Neutrophil (primary cell): Measurements from ENCODE around the gene CPHXL.

ENCODE experiments used
- H3K27ac ChIP-seq: fragments of 200-600 bp; sonication (generic); 2 replicates; pipeline ENCODE4 v1.5.1; 2016; ENCODE audit warnings: mild to moderate bottlenecking, moderate library complexity
- H3K27me3 ChIP-seq: fragments of 200-600 bp; sonication (generic); 2 replicates; pipeline ENCODE4 v1.6.0; 2016; ENCODE audit warnings: mild to moderate bottlenecking
- H3K36me3 ChIP-seq: fragments of 200-600 bp; sonication (generic); 2 replicates; pipeline ENCODE4 v1.5.1; 2017
- H3K4me1 ChIP-seq, 2 experiments: fragments of 200-600 bp in 1 of 2; sonication (generic) in 1 of 2; 1 replicate in 1 of 2; 2 replicates in 1 of 2; pipeline versions ENCODE4 v1.5.1 to v1.6.1; 2013 to 2016; ENCODE audit warnings: low read depth in 1 of 2, low read length in 1 of 2, mild to moderate bottlenecking in 1 of 2, moderate library complexity in 1 of 2; ENCODE audit not compliant: control insufficient read depth in 1 of 2, insufficient read depth in 1 of 2
- H3K4me3 ChIP-seq, 2 experiments: fragments of 200-600 bp in 1 of 2; sonication (generic) in 1 of 2; 1 replicate in 1 of 2; 2 replicates in 1 of 2; pipeline ENCODE4 v1.5.1; 2013 to 2016; ENCODE audit warnings: low read depth in 1 of 2, low read length in 1 of 2, mild to moderate bottlenecking in 1 of 2, moderate library complexity in 1 of 2
- H3K9me3 ChIP-seq: fragments of 200-600 bp; sonication (generic); 2 replicates; pipeline ENCODE4 v1.5.1; 2016
- CTCF ChIP-seq: fragments of 200-600 bp; sonication (generic); IDR thresholded peaks from 2 replicates; pipeline ENCODE4 v1.5.1; 2016; ENCODE audit warnings: antibody characterized with exemption

CPHXL gene

DNA sequence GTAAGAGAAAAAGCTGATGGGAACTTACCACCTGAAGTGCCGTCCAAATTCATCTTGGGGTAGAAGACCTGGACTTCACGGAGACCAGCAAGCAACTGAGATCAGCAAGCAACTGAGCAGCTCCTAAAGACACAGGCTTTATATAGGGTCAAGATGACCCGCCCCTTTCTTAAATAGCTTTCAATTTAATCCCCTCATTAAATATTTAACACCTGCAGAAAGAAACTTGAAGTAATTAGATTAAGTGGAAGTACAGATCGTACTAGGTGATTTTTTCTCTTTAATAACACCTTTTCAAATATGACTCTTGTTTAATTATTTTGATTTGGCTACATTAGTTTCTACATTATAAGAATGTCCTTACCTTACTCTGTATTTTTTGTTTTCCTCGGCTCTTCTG is at the start of gene CPHXL:
Gene CPHXL (minus strand): TSS at position 101 of the 400 bp plus-strand sequence. CDS start 48 bp downstream, at position 53.
- TF ChIP-seq CTCF = no peak
- Histone ChIP-seq H3K9me3 (no peaks in the 10 kb centered on the region), H3K27ac (no peak within 1 kb of the TSS), H3K36me3 (no peaks in the 10 kb centered on the region), H3K27me3 (no peaks in the 10 kb centered on the region), H3K4me1 (no peaks in the 10 kb centered on the region), H3K4me3 (no peak within 1 kb of the TSS)

- H3K27me3 ChIP-seq = peaks cover 28% of the 10 kb centered on the region
- H3K4me1 ChIP-seq = no peaks in the 10 kb centered on the region
- no peaks in the 10 kb centered on the region for H3K9me3 ChIP-seq
- no peak overlapping the region for H3K4me3 ChIP-seq
- no peaks in the 10 kb centered on the region for H3K36me3 ChIP-seq
- TF ChIP-seq CTCF = no peak
- no peak overlapping the region for H3K27ac ChIP-seq
Measured at GRCh38 chr16:75774197-75774596, 47.9 kb upstream of the CPHXL start.

DNA sequence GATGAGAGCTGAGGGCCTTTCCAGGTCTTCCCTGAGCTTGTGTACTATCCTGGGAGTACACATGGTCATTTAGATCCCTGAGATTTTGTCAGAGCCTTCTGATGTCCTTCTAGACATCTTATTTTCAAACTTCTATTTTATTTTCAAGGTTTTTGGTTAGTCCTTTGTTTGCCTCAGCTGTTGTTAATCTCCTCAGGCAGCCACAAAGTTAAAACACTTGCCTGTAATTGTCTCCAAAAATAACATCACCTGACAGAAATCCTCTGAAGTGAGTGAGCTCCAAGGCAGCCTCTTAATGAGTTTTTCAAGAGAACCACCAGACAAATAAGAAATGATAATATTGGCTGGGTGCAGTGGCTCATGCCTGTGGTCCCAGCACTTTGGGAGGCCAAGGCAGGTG is 43.8 kb upstream of the CPHXL start:
- Histone ChIP-seq H3K36me3 (no peaks in the 10 kb centered on the region), H3K27ac (no peak overlapping the region), H3K27me3 (peaks cover 45% of the 10 kb centered on the region), H3K4me1 (no peaks in the 10 kb centered on the region), H3K9me3 (no peaks in the 10 kb centered on the region), H3K4me3 (no peak overlapping the region)
- no peak for TF ChIP-seq CTCF

DNA sequence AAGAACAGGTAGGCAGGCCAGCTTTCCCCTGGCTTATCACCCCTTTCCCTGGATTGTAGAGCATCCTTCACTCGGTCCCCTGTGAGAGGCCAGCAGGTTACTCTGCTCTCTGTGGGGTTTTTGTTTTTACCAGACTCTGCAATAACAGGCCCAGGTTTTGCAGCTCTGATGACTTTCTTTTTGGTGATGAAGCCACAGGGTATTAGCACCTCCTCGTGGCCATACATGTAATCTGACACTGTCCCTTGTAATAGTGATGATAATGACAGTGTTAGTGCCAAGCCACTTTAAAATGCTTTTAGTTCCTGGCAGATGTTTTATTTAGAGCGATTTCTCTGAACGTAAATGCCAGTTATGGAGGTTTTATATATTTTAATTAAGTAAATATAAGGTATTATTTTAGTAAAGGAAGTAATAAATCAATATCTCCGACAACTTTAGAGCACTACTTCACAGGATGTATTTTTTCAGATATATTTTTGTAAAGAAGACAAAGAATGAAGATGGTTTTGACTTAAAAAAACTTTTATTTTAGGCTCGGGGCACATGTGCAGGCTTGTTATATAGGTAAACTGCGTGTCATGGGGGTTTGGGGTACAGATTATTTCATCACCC is 38.0 kb upstream of the CPHXL start:
- no peak overlapping the region for H3K4me3 ChIP-seq
- H3K36me3 ChIP-seq = no peaks in the 10 kb centered on the region
- peaks cover 27% of the 10 kb centered on the region for H3K27me3 ChIP-seq
- no peaks in the 10 kb centered on the region for H3K4me1 ChIP-seq
- peak; percentile 12 for TF ChIP-seq CTCF
- H3K9me3 ChIP-seq = no peaks in the 10 kb centered on the region
- H3K27ac ChIP-seq = no peak overlapping the region

- no peak overlapping the region for H3K4me3 ChIP-seq
- no peak for TF ChIP-seq CTCF
- H3K27ac ChIP-seq = no peak overlapping the region
- no peaks in the 10 kb centered on the region for H3K36me3 ChIP-seq
- H3K9me3 ChIP-seq = no peaks in the 10 kb centered on the region
- H3K27me3 ChIP-seq = peaks cover 27% of the 10 kb centered on the region
- H3K4me1 ChIP-seq = no peaks in the 10 kb centered on the region
Measured at GRCh38 chr16:75763204-75763603, 36.9 kb upstream of the CPHXL start.
